OCI-LY1 (cell line): ENCODE data around the gene GNA14.

ENCODE experiments used
- H2AFZ ChIP-seq: fragments of 200-600 bp; sonication (generic), shearing (Covaris generic); 2 replicates; pipeline ENCODE4 v1.6.0; 2014; ENCODE audit warnings: antibody characterized with exemption, mild to moderate bottlenecking, low read length
- H3F3A ChIP-seq: fragments of 200-600 bp; sonication (generic), shearing (Covaris generic); 2 replicates; pipeline ENCODE4 v1.6.0; 2014; ENCODE audit warnings: mild to moderate bottlenecking, antibody characterized with exemption, low read length, moderate library complexity; ENCODE audit not compliant: insufficient read depth
- H3K27ac ChIP-seq: fragments of 200-600 bp; sonication (generic); 2 replicates; pipeline ENCODE4 v1.5.1; 2014; ENCODE audit warnings: low read length, mixed run types, mild to moderate bottlenecking, low read depth; ENCODE audit not compliant: poor library complexity, severe bottlenecking
- H3K27me3 ChIP-seq: fragments of 200-600 bp; sonication (generic); 2 replicates; pipeline ENCODE4 v1.6.0; 2014; ENCODE audit warnings: antibody characterized with exemption, mild to moderate bottlenecking, low read length, moderate library complexity; ENCODE audit not compliant: insufficient read depth
- H3K36me3 ChIP-seq: fragments of 200-600 bp; sonication (generic); 2 replicates; pipeline ENCODE4 v1.6.1; 2014; ENCODE audit warnings: mild to moderate bottlenecking, antibody characterized with exemption, low read length, moderate library complexity, mixed read lengths; ENCODE audit not compliant: insufficient read depth
- H3K4me1 ChIP-seq: fragments of 200-600 bp; sonication (generic); 2 replicates; pipeline ENCODE4 v1.5.1; 2014; ENCODE audit warnings: mild to moderate bottlenecking, low read length, moderate library complexity; ENCODE audit not compliant: insufficient read depth, severe bottlenecking
- H3K4me2 ChIP-seq: fragments of 200-600 bp; sonication (generic), shearing (Covaris generic); 2 replicates; pipeline ENCODE4 v1.6.1; 2014; ENCODE audit warnings: low read length
- H3K4me3 ChIP-seq: fragments of 200-600 bp; sonication (generic); 2 replicates; pipeline ENCODE4 v1.5.1; 2014; ENCODE audit warnings: low read length, low read depth, mild to moderate bottlenecking, mixed read lengths; ENCODE audit not compliant: poor library complexity, severe bottlenecking
- H3K79me2 ChIP-seq: fragments of 200-600 bp; shearing (Covaris generic); 2 replicates; pipeline ENCODE4 v1.6.1; 2016; ENCODE audit warnings: mixed run types, low read length, mixed read lengths; ENCODE audit not compliant: insufficient read depth
- H3K9ac ChIP-seq: fragments of 200-600 bp; sonication (generic), shearing (Covaris generic); 2 replicates; pipeline ENCODE4 v1.6.1; 2014; ENCODE audit warnings: mild to moderate bottlenecking, low read length, mixed read lengths
- H3K9me2 ChIP-seq: fragments of 200-600 bp; sonication (generic), shearing (Covaris generic); 2 replicates; pipeline ENCODE4 v1.6.1; 2014; ENCODE audit warnings: low read depth, mild to moderate bottlenecking, low read length, mixed read lengths
- H3K9me3 ChIP-seq: fragments of 200-600 bp; shearing (Covaris generic); 2 replicates; pipeline ENCODE4 v1.6.1; 2014; ENCODE audit warnings: low read length, mixed read lengths
- H4K20me1 ChIP-seq: fragments of 200-600 bp; sonication (generic), shearing (Covaris generic); 2 replicates; pipeline ENCODE4 v1.6.0; 2016; ENCODE audit warnings: mild to moderate bottlenecking, low read length; ENCODE audit not compliant: insufficient read depth
- EZH2 ChIP-seq: fragments of 200-600 bp; sonication (generic), shearing (Covaris generic); IDR thresholded peaks from 2 replicates; pipeline ENCODE4 v1.8.0; 2017; ENCODE audit warnings: borderline replicate concordance, mixed run types, mild to moderate bottlenecking, antibody characterized with exemption, low read length, moderate library complexity, mixed read lengths
- TF ChIP-seq, protein P1 (sequence below): fragments of 200-600 bp; sonication (generic), shearing (Covaris generic); IDR thresholded peaks from 2 replicates; pipeline ENCODE4 v1.5.1; 2017; ENCODE audit warnings: mild to moderate bottlenecking, antibody characterized with exemption, low read length, moderate library complexity, mixed read lengths

The GNA14 gene

DNA sequence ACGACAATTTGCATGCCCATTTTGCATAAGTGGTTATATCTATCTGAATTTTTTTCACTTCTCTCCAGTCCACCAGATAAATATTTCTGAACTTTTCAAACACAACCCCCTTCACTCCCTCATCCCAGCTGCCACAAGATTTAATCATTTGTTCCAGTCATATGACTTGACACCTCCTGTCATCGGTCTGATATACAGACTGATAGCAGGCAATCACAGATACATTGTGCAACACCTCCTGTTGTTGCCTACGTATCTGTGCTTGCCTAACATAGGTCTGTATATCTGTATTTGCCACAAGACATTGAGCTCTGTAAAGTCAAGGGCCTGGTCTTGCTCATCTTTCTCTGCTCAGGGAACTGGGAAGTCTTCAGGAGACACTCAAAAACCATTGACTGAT is 65.6 kb downstream of the GNA14 start:
- Histone ChIP-seq H3K36me3 (no peaks in the 10 kb centered on the region), H3K4me3 (no peak overlapping the region), H2AFZ (no peak overlapping the region), H3K27me3 (no peaks in the 10 kb centered on the region), H3K4me1 (no peaks in the 10 kb centered on the region), H3K9ac (no peak overlapping the region), H3K79me2 (no peaks in the 10 kb centered on the region), H3K4me2 (no peak overlapping the region), H3K9me2 (no peaks in the 10 kb centered on the region), H3K27ac (no peak overlapping the region), H3F3A (no peaks in the 10 kb centered on the region), H3K9me3 (no peaks in the 10 kb centered on the region), H4K20me1 (no peaks in the 10 kb centered on the region)
- TF ChIP-seq, protein P1, sequence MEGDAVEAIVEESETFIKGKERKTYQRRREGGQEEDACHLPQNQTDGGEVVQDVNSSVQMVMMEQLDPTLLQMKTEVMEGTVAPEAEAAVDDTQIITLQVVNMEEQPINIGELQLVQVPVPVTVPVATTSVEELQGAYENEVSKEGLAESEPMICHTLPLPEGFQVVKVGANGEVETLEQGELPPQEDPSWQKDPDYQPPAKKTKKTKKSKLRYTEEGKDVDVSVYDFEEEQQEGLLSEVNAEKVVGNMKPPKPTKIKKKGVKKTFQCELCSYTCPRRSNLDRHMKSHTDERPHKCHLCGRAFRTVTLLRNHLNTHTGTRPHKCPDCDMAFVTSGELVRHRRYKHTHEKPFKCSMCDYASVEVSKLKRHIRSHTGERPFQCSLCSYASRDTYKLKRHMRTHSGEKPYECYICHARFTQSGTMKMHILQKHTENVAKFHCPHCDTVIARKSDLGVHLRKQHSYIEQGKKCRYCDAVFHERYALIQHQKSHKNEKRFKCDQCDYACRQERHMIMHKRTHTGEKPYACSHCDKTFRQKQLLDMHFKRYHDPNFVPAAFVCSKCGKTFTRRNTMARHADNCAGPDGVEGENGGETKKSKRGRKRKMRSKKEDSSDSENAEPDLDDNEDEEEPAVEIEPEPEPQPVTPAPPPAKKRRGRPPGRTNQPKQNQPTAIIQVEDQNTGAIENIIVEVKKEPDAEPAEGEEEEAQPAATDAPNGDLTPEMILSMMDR, result no peak
- TF ChIP-seq EZH2, result no peak

DNA sequence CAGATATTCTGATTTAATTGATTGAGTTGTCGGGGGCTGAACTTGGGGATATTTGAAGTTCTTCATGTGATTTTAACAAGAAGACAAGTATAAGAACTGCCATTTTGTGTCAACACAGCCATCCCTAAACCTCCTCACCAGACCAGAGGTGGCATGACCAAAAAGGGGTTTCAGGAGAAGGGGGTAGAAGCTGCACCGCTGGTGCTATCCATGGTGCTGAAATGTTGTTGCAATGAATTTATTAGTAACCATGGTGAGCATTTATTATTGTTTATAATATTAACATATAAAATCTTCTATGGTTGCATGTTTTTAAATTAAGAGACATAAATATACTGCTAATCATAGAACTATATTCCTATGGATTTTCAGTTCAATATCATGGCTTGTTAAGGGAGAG is 72.3 kb downstream of the GNA14 start:
- H3F3A ChIP-seq, result no peaks in the 10 kb centered on the region
- no peak overlapping the region for H3K27ac ChIP-seq
- H4K20me1 ChIP-seq, result no peaks in the 10 kb centered on the region
- H3K4me2 ChIP-seq, result no peak overlapping the region
- H3K27me3 ChIP-seq, result no peaks in the 10 kb centered on the region
- H3K9me2 ChIP-seq, result no peaks in the 10 kb centered on the region
- TF ChIP-seq, protein P1, result no peak
- no peak for TF ChIP-seq EZH2
- no peaks in the 10 kb centered on the region for H3K9me3 ChIP-seq
- no peaks in the 10 kb centered on the region for H3K79me2 ChIP-seq
- H3K36me3 ChIP-seq, result no peaks in the 10 kb centered on the region
- no peak overlapping the region for H3K4me3 ChIP-seq
- H3K4me1 ChIP-seq, result no peaks in the 10 kb centered on the region
- no peak overlapping the region for H2AFZ ChIP-seq
- no peak overlapping the region for H3K9ac ChIP-seq

DNA sequence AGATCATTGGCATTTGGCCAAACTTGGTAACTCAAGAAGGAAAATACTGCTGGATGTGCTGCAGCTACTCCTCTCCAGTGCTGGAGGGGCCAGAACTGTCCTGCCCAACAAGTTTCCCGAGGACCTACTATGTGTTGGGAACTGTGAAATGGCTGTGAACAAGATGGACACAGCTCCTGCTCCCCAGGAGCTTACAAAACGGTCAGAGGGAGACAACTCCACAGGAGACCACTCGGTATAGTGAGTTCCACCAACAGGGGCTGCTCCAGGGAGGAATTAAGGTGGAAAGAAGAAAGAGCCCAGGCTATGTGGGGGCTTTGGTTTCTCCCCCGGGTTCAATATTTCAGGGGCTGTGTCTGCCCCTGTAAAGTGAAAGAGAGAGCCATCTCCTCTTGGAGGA is 78.8 kb downstream of the GNA14 start:
- no peaks in the 10 kb centered on the region for H3K79me2 ChIP-seq
- H3K4me3 ChIP-seq, result no peak overlapping the region
- H3K27me3 ChIP-seq, result no peaks in the 10 kb centered on the region
- no peak overlapping the region for H3K4me2 ChIP-seq
- H3F3A ChIP-seq, result no peaks in the 10 kb centered on the region
- H3K27ac ChIP-seq, result no peak overlapping the region
- no peak overlapping the region for H2AFZ ChIP-seq
- no peaks in the 10 kb centered on the region for H3K9me2 ChIP-seq
- H3K4me1 ChIP-seq, result no peaks in the 10 kb centered on the region
- H3K36me3 ChIP-seq, result no peaks in the 10 kb centered on the region
- no peaks in the 10 kb centered on the region for H3K9me3 ChIP-seq
- TF ChIP-seq EZH2, result no peak
- TF ChIP-seq, protein P1, result no peak
- H3K9ac ChIP-seq, result no peak overlapping the region
- no peaks in the 10 kb centered on the region for H4K20me1 ChIP-seq
